GM12878 (cell line): Measurements from ENCODE around the gene FAM25G.

Source experiments
- CREB1 ChIP-seq: IDR thresholded peaks from 2 replicates; pipeline ENCODE4 v1.6.1; 2012; ENCODE audit warnings: low read depth, mild to moderate bottlenecking, inconsistent platforms
- DPF2 ChIP-seq: fragments of 450-650 bp; IDR thresholded peaks from 2 replicates; pipeline ENCODE4 v1.6.1; 2017; ENCODE audit warnings: mild to moderate bottlenecking
- EP300 ChIP-seq, 2 experiments: fragments of 150-350 bp in 1 of 2; IDR thresholded peaks; 2 replicates each; pipeline ENCODE4 v1.6.1; 2011 to 2012; ENCODE audit warnings: low read depth in 2 of 2, low read length in 2 of 2, borderline replicate concordance in 1 of 2, improper control_type of control experiment in 1 of 2, inconsistent platforms in 1 of 2; ENCODE audit not compliant: control insufficient read depth in 1 of 2
- EZH2 ChIP-seq: IDR thresholded peaks from 2 replicates; pipeline ENCODE4 v1.6.1; 2012; ENCODE audit warnings: low read depth, mild to moderate bottlenecking, control low read depth, inconsistent platforms, low read length, borderline replicate concordance; ENCODE audit not compliant: control insufficient read depth
- JUNB ChIP-seq: IDR thresholded peaks from 2 replicates; pipeline ENCODE4 v1.6.1; 2016; ENCODE audit warnings: antibody characterized with exemption, mild to moderate bottlenecking
- POLR2A ChIP-seq: IDR thresholded peaks from 2 replicates; pipeline ENCODE4 v1.6.1; 2011; ENCODE audit warnings: low read depth, mild to moderate bottlenecking, low read length
- ZNF274 ChIP-seq: IDR thresholded peaks from one replicate; pipeline ENCODE4 v1.8.0; 2011; ENCODE audit not compliant: insufficient read length, insufficient read depth
- TF ChIP-seq, protein P1 (sequence below): fragments of 450-650 bp; IDR thresholded peaks from 2 replicates; pipeline ENCODE4 v1.6.1; 2017; ENCODE audit warnings: mild to moderate bottlenecking, moderate library complexity
- TF ChIP-seq, protein P2 (sequence below), 3 experiments: IDR thresholded peaks in 2 of 3; conservative IDR thresholded peaks in 1 of 3; 2 replicates each; pipeline ENCODE4 v1.5.1; 2011; ENCODE audit warnings: low read depth in 3 of 3, low read length in 3 of 3, mild to moderate bottlenecking in 3 of 3, control low read depth in 2 of 3, moderate library complexity in 2 of 3, inconsistent platforms in 1 of 3, mixed read lengths in 1 of 3; ENCODE audit not compliant: control insufficient read depth in 2 of 3, insufficient read depth in 1 of 3; ENCODE audit errors: extremely low read depth in 1 of 3
- TF ChIP-seq, protein P3 (sequence below): fragments of 450-650 bp; IDR thresholded peaks from 2 replicates; pipeline ENCODE4 v1.6.1; 2018; ENCODE audit warnings: borderline replicate concordance, mild to moderate bottlenecking; ENCODE audit not compliant: partially characterized antibody
- TF ChIP-seq, protein P4 (sequence below): IDR thresholded peaks from 2 replicates; pipeline ENCODE4 v1.6.1; 2012; ENCODE audit warnings: low read depth, low read length, improper control_type of control experiment

DNA sequence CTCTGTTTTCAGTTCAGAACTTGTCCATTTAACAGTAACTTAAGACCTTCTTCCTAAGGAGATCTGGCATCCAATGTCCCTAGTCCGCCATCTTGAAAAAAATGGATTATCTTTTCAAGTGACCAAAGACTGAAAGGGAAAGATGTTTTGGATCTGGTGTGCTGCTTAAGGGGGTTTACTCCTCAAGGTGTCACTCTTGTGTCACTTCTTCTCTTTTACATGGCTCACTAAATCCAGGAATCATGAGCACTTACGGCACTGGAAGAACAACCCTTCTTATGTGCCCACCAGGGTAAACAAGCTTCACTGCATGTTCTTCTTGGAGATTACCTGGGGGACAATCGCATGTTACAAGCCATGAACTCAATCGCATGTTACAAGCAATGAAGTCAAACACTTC, 51.3 kb downstream of the FAM25G start:
- TF ChIP-seq ZNF274: no peak
- TF ChIP-seq EP300 (IDR thresholded peaks at IDR 0.05; ENCODE audit: borderline replicate concordance in 1 of 2, control insufficient read depth in 1 of 2, low read depth in 2 of 2, low read length in 2 of 2): no peak
- TF ChIP-seq, protein P1, sequence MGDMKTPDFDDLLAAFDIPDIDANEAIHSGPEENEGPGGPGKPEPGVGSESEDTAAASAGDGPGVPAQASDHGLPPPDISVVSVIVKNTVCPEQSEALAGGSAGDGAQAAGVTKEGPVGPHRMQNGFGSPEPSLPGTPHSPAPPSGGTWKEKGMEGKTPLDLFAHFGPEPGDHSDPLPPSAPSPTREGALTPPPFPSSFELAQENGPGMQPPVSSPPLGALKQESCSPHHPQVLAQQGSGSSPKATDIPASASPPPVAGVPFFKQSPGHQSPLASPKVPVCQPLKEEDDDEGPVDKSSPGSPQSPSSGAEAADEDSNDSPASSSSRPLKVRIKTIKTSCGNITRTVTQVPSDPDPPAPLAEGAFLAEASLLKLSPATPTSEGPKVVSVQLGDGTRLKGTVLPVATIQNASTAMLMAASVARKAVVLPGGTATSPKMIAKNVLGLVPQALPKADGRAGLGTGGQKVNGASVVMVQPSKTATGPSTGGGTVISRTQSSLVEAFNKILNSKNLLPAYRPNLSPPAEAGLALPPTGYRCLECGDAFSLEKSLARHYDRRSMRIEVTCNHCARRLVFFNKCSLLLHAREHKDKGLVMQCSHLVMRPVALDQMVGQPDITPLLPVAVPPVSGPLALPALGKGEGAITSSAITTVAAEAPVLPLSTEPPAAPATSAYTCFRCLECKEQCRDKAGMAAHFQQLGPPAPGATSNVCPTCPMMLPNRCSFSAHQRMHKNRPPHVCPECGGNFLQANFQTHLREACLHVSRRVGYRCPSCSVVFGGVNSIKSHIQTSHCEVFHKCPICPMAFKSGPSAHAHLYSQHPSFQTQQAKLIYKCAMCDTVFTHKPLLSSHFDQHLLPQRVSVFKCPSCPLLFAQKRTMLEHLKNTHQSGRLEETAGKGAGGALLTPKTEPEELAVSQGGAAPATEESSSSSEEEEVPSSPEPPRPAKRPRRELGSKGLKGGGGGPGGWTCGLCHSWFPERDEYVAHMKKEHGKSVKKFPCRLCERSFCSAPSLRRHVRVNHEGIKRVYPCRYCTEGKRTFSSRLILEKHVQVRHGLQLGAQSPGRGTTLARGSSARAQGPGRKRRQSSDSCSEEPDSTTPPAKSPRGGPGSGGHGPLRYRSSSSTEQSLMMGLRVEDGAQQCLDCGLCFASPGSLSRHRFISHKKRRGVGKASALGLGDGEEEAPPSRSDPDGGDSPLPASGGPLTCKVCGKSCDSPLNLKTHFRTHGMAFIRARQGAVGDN: no peak
- TF ChIP-seq JUNB: no peak
- TF ChIP-seq EZH2: no peak
- no peak for TF ChIP-seq CREB1
- TF ChIP-seq, protein P2, sequence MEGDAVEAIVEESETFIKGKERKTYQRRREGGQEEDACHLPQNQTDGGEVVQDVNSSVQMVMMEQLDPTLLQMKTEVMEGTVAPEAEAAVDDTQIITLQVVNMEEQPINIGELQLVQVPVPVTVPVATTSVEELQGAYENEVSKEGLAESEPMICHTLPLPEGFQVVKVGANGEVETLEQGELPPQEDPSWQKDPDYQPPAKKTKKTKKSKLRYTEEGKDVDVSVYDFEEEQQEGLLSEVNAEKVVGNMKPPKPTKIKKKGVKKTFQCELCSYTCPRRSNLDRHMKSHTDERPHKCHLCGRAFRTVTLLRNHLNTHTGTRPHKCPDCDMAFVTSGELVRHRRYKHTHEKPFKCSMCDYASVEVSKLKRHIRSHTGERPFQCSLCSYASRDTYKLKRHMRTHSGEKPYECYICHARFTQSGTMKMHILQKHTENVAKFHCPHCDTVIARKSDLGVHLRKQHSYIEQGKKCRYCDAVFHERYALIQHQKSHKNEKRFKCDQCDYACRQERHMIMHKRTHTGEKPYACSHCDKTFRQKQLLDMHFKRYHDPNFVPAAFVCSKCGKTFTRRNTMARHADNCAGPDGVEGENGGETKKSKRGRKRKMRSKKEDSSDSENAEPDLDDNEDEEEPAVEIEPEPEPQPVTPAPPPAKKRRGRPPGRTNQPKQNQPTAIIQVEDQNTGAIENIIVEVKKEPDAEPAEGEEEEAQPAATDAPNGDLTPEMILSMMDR (IDR thresholded peaks at IDR 0.05 in 2 of 3, conservative IDR thresholded peaks at IDR 0.05 in 1 of 3; ENCODE audit: control insufficient read depth in 2 of 3, extremely low read depth in 1 of 3, insufficient read depth in 1 of 3, low read depth in 3 of 3, low read length in 3 of 3): no peak
- TF ChIP-seq, protein P3, sequence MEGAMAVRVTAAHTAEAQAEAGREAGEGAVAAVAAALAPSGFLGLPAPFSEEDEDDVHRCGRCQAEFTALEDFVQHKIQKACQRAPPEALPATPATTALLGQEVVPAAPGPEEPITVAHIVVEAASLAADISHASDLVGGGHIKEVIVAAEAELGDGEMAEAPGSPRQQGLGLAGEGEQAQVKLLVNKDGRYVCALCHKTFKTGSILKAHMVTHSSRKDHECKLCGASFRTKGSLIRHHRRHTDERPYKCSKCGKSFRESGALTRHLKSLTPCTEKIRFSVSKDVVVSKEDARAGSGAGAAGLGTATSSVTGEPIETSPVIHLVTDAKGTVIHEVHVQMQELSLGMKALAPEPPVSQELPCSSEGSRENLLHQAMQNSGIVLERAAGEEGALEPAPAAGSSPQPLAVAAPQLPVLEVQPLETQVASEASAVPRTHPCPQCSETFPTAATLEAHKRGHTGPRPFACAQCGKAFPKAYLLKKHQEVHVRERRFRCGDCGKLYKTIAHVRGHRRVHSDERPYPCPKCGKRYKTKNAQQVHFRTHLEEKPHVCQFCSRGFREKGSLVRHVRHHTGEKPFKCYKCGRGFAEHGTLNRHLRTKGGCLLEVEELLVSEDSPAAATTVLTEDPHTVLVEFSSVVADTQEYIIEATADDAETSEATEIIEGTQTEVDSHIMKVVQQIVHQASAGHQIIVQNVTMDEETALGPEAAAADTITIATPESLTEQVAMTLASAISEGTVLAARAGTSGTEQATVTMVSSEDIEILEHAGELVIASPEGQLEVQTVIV: no peak
- TF ChIP-seq POLR2A: no peak
- TF ChIP-seq DPF2: no peak
- TF ChIP-seq, protein P4, sequence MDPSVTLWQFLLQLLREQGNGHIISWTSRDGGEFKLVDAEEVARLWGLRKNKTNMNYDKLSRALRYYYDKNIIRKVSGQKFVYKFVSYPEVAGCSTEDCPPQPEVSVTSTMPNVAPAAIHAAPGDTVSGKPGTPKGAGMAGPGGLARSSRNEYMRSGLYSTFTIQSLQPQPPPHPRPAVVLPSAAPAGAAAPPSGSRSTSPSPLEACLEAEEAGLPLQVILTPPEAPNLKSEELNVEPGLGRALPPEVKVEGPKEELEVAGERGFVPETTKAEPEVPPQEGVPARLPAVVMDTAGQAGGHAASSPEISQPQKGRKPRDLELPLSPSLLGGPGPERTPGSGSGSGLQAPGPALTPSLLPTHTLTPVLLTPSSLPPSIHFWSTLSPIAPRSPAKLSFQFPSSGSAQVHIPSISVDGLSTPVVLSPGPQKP: no peak
